Measurements from ENCODE around the gene PPFIBP1.
"Not testable (repeated sequence)": the region's sequence is repeated elsewhere in the genome, so short reads cannot be mapped to it uniquely, and the experiment has no call there.

PPFIBP1 gene

GRCh38 chr12:27564612-27565213 lies 40.7 kb downstream of the PPFIBP1 start:
- DNase-seq (ENCODE audit: low read depth in 2 of 2, low spot score in 1 of 2), result no peak

- DNase-seq (ENCODE audit: low read depth in 2 of 2, low spot score in 1 of 2), result no peak
These were observed 42.2 kb downstream of the PPFIBP1 start for GRCh38 chr12:27566159-27566558.

GRCh38 chr12:27566626-27567025 lies 42.6 kb downstream of the PPFIBP1 start:
- DNase-seq (ENCODE audit: low read depth in 2 of 2, low spot score in 1 of 2), result no peak

GRCh38 chr12:27571463-27571862 lies 47.5 kb downstream of the PPFIBP1 start:
- no peak for DNase-seq (ENCODE audit: low read depth in 2 of 2, low spot score in 1 of 2)

GRCh38 chr12:27572486-27573255 lies 48.7 kb downstream of the PPFIBP1 start:
- no peak for DNase-seq (ENCODE audit: low read depth in 2 of 2, low spot score in 1 of 2)

GRCh38 chr12:27573972-27574371 lies 50.0 kb downstream of the PPFIBP1 start:
- no peak for DNase-seq (ENCODE audit: low read depth in 2 of 2, low spot score in 1 of 2)

GRCh38 chr12:27575090-27575761 lies 51.2 kb downstream of the PPFIBP1 start:
- no peak for DNase-seq (ENCODE audit: low read depth in 2 of 2, low spot score in 1 of 2)

- no peak for DNase-seq (ENCODE audit: low read depth in 2 of 2, low spot score in 1 of 2)
These were observed 51.7 kb downstream of the PPFIBP1 start for GRCh38 chr12:27575762-27576118.

GRCh38 chr12:27576667-27577347 lies 52.8 kb downstream of the PPFIBP1 start:
- no peak for DNase-seq (ENCODE audit: low read depth in 2 of 2, low spot score in 1 of 2)

- DNase-seq (ENCODE audit: low read depth in 2 of 2, low spot score in 1 of 2), result no peak
These were observed 53.7 kb downstream of the PPFIBP1 start for GRCh38 chr12:27577688-27578087.

GRCh38 chr12:27578689-27579372 lies 54.8 kb downstream of the PPFIBP1 start:
- DNase-seq (ENCODE audit: low read depth in 2 of 2, low spot score in 1 of 2), result no peak

- DNase-seq (ENCODE audit: low read depth in 2 of 2, low spot score in 1 of 2), result no peak
These were observed 56.7 kb downstream of the PPFIBP1 start for GRCh38 chr12:27580561-27581330.

- not testable (repeated sequence) for DNase-seq (ENCODE audit: low read depth in 2 of 2, low spot score in 1 of 2)
These were observed 57.3 kb downstream of the PPFIBP1 start for GRCh38 chr12:27581331-27581671.

GRCh38 chr12:27581833-27582232 lies 57.8 kb downstream of the PPFIBP1 start:
- not testable (repeated sequence) for DNase-seq (ENCODE audit: low read depth in 2 of 2, low spot score in 1 of 2)

- DNase-seq (ENCODE audit: low read depth in 2 of 2, low spot score in 1 of 2), result not testable (repeated sequence)
These were observed 58.4 kb downstream of the PPFIBP1 start for GRCh38 chr12:27582445-27582844.

- DNase-seq (ENCODE audit: low read depth in 2 of 2, low spot score in 1 of 2), result no peak
These were observed 59.2 kb downstream of the PPFIBP1 start for GRCh38 chr12:27583057-27583797.

GRCh38 chr12:27583981-27584380 lies 60.0 kb downstream of the PPFIBP1 start:
- no peak for DNase-seq (ENCODE audit: low read depth in 2 of 2, low spot score in 1 of 2)

GRCh38 chr12:27585739-27586265 lies 61.8 kb downstream of the PPFIBP1 start:
- DNase-seq (ENCODE audit: low read depth in 2 of 2, low spot score in 1 of 2), result no peak

- DNase-seq (ENCODE audit: low read depth in 2 of 2, low spot score in 1 of 2), result not testable (repeated sequence)
These were observed 64.2 kb downstream of the PPFIBP1 start for GRCh38 chr12:27588075-27588730.

Data from stimulated activated CD8-positive, alpha-beta memory T cell treated with anti-CD3 and anti-CD28 coated beads, Interleukin-4, amount 100 ng/mL, for 1 hour (primary cell).